ENCODE results near the gene ITSN2. TPM values are rescaled to one million over a fixed set of nuclear protein-coding genes. Genes with fewer than 3 reads are reported as not detected.

ITSN2 gene
- polyA plus RNA-seq, 1 experiment = 16.3 TPM

DNA sequence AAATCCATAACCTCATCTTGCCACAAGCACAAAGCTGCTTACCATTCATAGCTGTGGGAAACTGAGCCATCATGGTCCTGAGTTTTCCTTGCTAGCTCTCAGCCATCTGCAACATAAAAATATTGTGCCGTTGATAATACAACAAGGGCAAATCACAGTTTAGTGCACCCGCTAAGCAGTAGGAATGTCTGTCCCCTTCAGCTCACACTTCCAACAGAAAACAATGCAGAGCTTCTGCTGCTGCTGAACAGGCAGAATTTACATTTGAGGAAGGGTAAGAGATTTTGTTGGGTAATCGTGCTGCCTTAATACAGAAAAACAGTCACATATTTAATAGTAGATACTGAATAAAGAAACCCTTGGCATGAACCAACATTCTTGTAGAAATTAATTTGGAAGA is 32.3 kb downstream of the ITSN2 start:
- CTCF ChIA-PET = interaction anchor here (0.6 kb wide), 1 partner anchor 47 kb away, joined by 3 read pairs; no protein-coding TSS in a partner anchor
- no peak overlapping the region for H3K4me3 ChIP-seq (ENCODE audit: low read depth, low read length)
- POLR2A ChIA-PET = no interaction called here
- H3K36me3 ChIP-seq (ENCODE audit: control insufficient read depth, insufficient read depth, low read length) = no peaks in the 10 kb centered on the region
- DNase-seq (ENCODE audit: low read depth) = no peak
- TF ChIP-seq, protein P1, sequence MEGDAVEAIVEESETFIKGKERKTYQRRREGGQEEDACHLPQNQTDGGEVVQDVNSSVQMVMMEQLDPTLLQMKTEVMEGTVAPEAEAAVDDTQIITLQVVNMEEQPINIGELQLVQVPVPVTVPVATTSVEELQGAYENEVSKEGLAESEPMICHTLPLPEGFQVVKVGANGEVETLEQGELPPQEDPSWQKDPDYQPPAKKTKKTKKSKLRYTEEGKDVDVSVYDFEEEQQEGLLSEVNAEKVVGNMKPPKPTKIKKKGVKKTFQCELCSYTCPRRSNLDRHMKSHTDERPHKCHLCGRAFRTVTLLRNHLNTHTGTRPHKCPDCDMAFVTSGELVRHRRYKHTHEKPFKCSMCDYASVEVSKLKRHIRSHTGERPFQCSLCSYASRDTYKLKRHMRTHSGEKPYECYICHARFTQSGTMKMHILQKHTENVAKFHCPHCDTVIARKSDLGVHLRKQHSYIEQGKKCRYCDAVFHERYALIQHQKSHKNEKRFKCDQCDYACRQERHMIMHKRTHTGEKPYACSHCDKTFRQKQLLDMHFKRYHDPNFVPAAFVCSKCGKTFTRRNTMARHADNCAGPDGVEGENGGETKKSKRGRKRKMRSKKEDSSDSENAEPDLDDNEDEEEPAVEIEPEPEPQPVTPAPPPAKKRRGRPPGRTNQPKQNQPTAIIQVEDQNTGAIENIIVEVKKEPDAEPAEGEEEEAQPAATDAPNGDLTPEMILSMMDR (IDR thresholded peaks at IDR 0.05; ENCODE audit: insufficient read depth, low read depth, low read length) = no peak
- H3K27me3 ChIP-seq (ENCODE audit: control insufficient read depth, insufficient read depth, low read length) = no peaks in the 10 kb centered on the region

DNA sequence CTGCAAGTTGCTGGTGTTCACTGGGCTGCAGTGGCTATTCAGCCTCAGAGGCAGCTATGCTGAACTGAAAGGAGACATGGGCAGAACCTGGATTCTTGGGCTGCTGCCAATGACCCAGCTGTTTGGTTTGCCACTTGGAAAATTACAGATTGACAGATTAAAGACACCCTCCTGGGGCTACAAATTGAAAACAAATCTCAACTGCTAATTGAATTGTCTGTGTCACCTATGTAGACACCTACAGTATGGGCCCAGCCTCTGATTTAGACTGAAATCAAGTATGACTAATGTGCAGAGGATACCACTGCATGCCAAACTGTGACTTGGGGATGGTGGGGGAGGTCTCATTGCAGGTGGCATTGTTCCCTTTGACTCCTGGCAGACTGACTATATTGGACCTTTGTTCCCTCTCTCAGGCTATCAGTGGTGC is 42.8 kb downstream of the ITSN2 start:
- CTCF ChIA-PET = no interaction called here

GRCh38 chr2:24315669-24316068 is 44.7 kb downstream of the ITSN2 start:
- Histone ChIP-seq H3K4me3 (ENCODE audit: low read depth, low read length) (no peak overlapping the region), H3K36me3 (ENCODE audit: control insufficient read depth, insufficient read depth, low read length) (peaks cover 2% of the 10 kb centered on the region), H3K27me3 (ENCODE audit: control insufficient read depth, insufficient read depth, low read length) (no peaks in the 10 kb centered on the region)
- TF ChIP-seq, protein P1 (IDR thresholded peaks at IDR 0.05; ENCODE audit: insufficient read depth, low read depth, low read length) = no peak
- no peak for DNase-seq (ENCODE audit: low read depth)
- POLR2A ChIA-PET = no interaction called here
- CTCF ChIA-PET = interaction anchor here (0.5 to 1.1 kb wide), 3 partner anchors 24 to 1331 kb away, joined by 3 read pairs; partner anchors contain the start of gene TP53I3

More for the DNA sequence above, 42.8 kb downstream of the ITSN2 start:
- Histone ChIP-seq H3K36me3 (ENCODE audit: control insufficient read depth, insufficient read depth, low read length) (no peaks in the 10 kb centered on the region), H3K4me3 (ENCODE audit: low read depth, low read length) (no peak overlapping the region), H3K27me3 (ENCODE audit: control insufficient read depth, insufficient read depth, low read length) (no peaks in the 10 kb centered on the region)
- TF ChIP-seq, protein P1 (IDR thresholded peaks at IDR 0.05; ENCODE audit: insufficient read depth, low read depth, low read length) = no peak
- no peak for DNase-seq (ENCODE audit: low read depth)
- POLR2A ChIA-PET = no interaction called here

DNA sequence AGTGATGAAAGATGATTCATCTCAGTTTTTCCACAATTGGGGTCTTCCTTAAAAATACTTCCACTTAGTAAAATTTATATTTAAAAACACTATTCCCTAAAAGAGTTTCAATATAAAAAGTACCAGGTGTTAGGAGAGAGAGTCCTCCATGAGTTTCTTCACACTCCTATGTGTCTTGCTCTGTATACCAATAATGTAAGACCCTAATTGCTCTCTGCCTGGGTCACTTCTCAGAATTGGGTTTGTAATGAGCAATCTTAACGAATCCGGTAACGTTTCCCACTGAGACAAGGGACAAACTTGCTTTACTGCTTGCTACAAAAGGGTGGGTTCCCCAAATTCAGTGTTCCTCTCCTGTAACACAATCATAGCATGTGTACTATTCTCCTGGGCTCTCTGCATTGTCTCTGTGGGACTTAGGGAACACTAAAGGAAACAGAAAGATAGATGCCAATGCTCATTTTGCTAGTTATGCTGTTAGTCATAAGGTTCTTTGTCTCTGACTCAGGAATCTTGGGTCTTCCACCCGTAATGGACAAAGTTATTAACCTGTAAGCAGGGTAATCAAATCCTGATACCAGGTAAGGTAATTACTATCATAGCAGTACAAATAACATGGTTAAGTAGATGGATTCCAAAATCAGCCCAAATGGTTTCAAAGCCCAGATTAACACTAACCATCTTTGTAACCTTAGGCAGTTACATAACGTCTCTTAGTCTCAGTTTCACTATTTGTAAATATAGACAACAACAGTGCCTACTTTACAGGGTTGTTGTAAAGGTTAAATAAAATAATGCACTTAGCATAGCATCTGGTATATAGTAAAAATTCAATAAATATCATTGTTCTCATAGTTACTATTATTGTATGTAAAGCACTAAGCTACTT is 46.3 kb downstream of the ITSN2 start:
- DNase-seq (ENCODE audit: low read depth) = no peak
- Histone ChIP-seq H3K36me3 (ENCODE audit: control insufficient read depth, insufficient read depth, low read length) (peaks cover 3% of the 10 kb centered on the region), H3K27me3 (ENCODE audit: control insufficient read depth, insufficient read depth, low read length) (no peaks in the 10 kb centered on the region), H3K4me3 (ENCODE audit: low read depth, low read length) (no peak overlapping the region)
- POLR2A ChIA-PET = no interaction called here
- CTCF ChIA-PET = no interaction called here
- TF ChIP-seq, protein P1 (IDR thresholded peaks at IDR 0.05; ENCODE audit: insufficient read depth, low read depth, low read length) = no peak

DNA sequence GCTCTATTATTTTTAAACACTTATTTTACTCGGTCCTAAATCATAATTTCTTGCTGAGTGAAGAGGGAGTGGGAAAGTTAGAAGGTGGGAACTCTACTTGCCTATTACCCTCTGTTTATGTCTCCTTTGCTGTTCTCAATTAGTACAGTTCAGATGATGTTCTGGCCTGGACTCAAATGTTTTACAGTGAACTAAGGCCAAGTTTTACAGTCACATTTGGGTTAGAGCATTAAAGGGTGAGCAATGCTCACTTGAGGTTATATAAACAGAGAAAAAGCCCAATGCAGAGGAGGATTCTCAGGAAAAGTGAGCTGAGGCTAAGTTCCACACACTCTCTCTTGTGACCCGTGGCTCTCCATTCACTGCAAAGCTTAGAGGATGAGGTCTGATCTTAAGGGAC is 52.4 kb downstream of the ITSN2 start:
- DNase-seq (ENCODE audit: low read depth) = no peak
- H3K27me3 ChIP-seq (ENCODE audit: control insufficient read depth, insufficient read depth, low read length) = no peaks in the 10 kb centered on the region
- CTCF ChIA-PET = no interaction called here
- peaks cover 3% of the 10 kb centered on the region for H3K36me3 ChIP-seq (ENCODE audit: control insufficient read depth, insufficient read depth, low read length)
- no peak overlapping the region for H3K4me3 ChIP-seq (ENCODE audit: low read depth, low read length)
- POLR2A ChIA-PET = no interaction called here
- TF ChIP-seq, protein P1 (IDR thresholded peaks at IDR 0.05; ENCODE audit: insufficient read depth, low read depth, low read length) = no peak

Measured in BJ (cell line).